NCI-H774 (cell line): Measurements from ENCODE around the gene DAPL1.

Experiments
- DNase-seq: peaks from one replicate; lab custom pipeline; 2025; lab: John Stamatoyannopoulos, UW

Gene DAPL1

GRCh38 chr2:158777077-158777476 is 18.0 kb upstream of the DAPL1 start:
- no peak for DNase-seq

- no peak for DNase-seq
Measured at GRCh38 chr2:158778243-158778642, 16.9 kb upstream of the DAPL1 start.

- no peak for DNase-seq
Measured at GRCh38 chr2:158779621-158780020, 15.5 kb upstream of the DAPL1 start.

- DNase-seq = no peak
Measured at GRCh38 chr2:158781353-158781961, 13.7 kb upstream of the DAPL1 start.

- no peak for DNase-seq
Measured at GRCh38 chr2:158782136-158782535, 13.0 kb upstream of the DAPL1 start.

GRCh38 chr2:158782616-158783015 is 12.5 kb upstream of the DAPL1 start:
- no peak for DNase-seq

GRCh38 chr2:158783923-158784322 is 11.2 kb upstream of the DAPL1 start:
- DNase-seq = no peak

GRCh38 chr2:158786897-158787296 is 8.2 kb upstream of the DAPL1 start:
- DNase-seq = no peak

GRCh38 chr2:158788951-158789350 is 6.2 kb upstream of the DAPL1 start:
- no peak for DNase-seq

GRCh38 chr2:158796652-158797051 is 1.5 kb downstream of the DAPL1 start:
- DNase-seq = no peak

- no peak for DNase-seq
Measured at GRCh38 chr2:158797963-158798700, 3.0 kb downstream of the DAPL1 start.

GRCh38 chr2:158799181-158799580 is 4.1 kb downstream of the DAPL1 start:
- DNase-seq = no peak

GRCh38 chr2:158803506-158803905 is 8.4 kb downstream of the DAPL1 start:
- DNase-seq = no peak

GRCh38 chr2:158805255-158805654 is 10.1 kb downstream of the DAPL1 start:
- no peak for DNase-seq

GRCh38 chr2:158805936-158806335 is 10.8 kb downstream of the DAPL1 start:
- no peak for DNase-seq

GRCh38 chr2:158806941-158807340 is 11.8 kb downstream of the DAPL1 start:
- DNase-seq = no peak

GRCh38 chr2:158808426-158808825 is 13.3 kb downstream of the DAPL1 start:
- no peak for DNase-seq

- DNase-seq = no peak
Measured at GRCh38 chr2:158809816-158810215, 14.7 kb downstream of the DAPL1 start.

GRCh38 chr2:158810731-158811460 is 15.8 kb downstream of the DAPL1 start:
- DNase-seq = no peak

GRCh38 chr2:158815166-158815565 is 20.0 kb downstream of the DAPL1 start:
- DNase-seq = no peak

- DNase-seq = no peak
Measured at GRCh38 chr2:158815658-158816057, 20.5 kb downstream of the DAPL1 start.

GRCh38 chr2:158817588-158817987 is 22.5 kb downstream of the DAPL1 start:
- no peak for DNase-seq

- no peak for DNase-seq
Measured at GRCh38 chr2:158818511-158818910, 23.4 kb downstream of the DAPL1 start.
